Fibroblast of skin of scalp (primary cell): ENCODE data around the gene BCAS1.
"Not testable (repeated sequence)": the region's sequence is repeated elsewhere in the genome, so short reads cannot be mapped to it uniquely, and the experiment has no call there.

ENCODE experiments used
- DNase-seq: peaks from one replicate; pipeline ENCODE4 v3.0.0-alpha.2; 2013

BCAS1 gene

GRCh38 chr20:53982624-53983023 is 87.8 kb downstream of the BCAS1 start:
- DNase-seq, result no peak

DNA sequence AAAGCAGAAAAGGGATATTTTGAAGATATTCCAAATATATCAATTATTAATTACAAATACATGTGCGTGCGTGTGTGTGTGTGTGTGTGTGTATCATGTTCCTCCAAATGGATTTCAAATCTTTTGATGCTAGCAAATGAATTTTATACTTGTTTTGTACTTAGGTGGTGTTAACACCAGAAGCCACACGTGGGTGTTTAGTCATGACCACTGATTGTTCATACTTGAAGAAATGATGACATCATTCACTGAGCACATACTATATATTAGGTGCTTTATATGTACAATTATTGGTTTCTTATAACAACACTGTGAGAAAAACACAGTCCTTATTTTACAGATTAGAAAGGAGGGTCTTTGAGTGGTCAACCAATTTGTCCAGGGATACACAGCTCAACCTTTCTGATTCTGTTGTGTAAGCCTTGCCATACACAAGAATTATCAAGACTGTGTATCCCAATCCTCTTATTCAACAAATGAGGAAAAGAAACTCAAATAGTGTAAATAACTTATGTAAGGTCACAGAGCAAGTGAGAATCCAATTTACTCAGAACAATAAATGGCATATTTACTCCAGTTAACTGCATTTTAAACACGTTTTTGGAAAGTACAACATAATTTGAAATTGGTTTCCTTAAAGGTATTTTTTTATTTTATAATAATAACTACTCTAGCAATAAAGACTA is 88.5 kb downstream of the BCAS1 start:
- DNase-seq, result no peak

DNA sequence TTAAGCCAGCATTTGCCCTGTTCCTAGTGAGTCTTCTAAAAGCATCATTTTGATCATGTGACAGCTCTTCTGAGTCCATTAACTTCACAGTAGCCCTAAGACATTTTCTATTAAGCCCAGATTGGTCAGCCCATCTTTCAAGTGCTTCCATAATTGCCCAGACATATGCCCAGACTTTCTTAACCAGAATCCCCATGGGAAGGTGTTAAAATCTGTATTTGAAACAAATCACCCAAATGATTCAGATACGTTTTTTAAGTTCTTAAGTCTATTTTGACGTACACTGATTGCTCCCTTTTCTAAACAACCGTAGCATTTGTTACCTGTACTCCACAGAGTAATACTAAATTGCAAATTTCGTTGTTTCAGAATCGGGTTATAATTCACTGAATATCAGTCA is 89.3 kb downstream of the BCAS1 start:
- DNase-seq, result no peak

DNA sequence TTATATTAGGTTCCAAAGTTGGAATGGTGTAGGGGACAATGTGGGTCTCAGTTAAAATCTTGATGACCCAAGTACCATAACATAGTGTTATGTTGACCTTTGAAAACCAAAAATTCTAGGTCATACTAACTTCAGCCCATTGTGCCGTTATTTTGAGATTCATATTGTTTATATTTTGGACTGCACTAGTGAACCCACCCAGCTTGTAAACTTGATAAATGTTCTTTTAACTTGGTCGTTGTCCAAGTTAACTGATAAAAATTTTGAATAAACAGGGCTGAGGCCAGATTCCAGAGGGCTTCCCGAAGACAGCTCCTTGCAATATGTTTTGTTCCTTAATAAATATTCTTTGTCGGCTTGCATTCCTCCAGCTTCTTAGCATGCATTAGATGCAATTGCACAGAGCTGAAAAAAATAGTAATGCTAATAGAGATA is 90.3 kb downstream of the BCAS1 start:
- no peak for DNase-seq

DNA sequence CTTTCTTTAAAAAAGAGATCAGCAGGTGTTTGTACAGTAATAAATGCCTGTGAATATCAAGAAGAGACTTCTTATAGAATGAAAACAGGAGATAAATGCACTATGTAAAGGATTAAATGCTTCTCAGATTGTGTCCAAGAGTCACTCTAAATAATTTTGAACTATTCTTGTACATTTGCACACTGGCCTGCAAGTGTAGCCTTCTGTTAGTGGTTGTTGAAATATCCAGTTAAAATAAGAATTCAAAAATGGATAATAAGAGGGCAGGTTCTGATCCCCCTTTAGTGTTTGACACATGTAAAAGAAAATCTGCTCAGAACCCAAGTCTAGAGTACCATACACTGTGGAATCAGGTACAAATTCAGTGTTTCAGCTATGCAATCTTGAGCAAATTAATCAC is 91.9 kb downstream of the BCAS1 start:
- no peak for DNase-seq

- no peak for DNase-seq
Measured at GRCh38 chr20:53977391-53977790, 93.0 kb downstream of the BCAS1 start.

GRCh38 chr20:53975761-53976160 is 94.6 kb downstream of the BCAS1 start:
- DNase-seq, result no peak

- no peak for DNase-seq
Measured at GRCh38 chr20:53974785-53975555, 95.4 kb downstream of the BCAS1 start.

- not testable (repeated sequence) for DNase-seq
Measured at GRCh38 chr20:53973882-53974281, 96.5 kb downstream of the BCAS1 start.

DNA sequence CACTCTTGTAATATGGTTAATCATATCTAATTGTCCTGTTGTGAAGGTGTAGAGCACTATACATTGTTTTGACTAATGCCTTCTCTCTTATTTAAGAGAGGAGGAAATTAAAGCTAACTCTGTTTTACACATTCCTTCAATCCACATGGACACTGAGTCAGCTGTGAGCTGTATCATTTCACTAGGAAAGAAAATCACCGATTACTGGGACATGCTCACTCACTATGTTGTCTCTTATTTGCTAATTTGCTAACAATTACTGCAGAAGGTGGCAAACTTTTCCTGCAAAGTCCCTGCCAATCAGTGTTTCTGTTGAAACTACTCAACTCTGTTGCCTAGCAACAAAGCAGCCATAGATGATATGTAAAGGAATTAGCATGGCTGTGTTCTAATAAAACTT is 98.2 kb downstream of the BCAS1 start:
- DNase-seq, result no peak

DNA sequence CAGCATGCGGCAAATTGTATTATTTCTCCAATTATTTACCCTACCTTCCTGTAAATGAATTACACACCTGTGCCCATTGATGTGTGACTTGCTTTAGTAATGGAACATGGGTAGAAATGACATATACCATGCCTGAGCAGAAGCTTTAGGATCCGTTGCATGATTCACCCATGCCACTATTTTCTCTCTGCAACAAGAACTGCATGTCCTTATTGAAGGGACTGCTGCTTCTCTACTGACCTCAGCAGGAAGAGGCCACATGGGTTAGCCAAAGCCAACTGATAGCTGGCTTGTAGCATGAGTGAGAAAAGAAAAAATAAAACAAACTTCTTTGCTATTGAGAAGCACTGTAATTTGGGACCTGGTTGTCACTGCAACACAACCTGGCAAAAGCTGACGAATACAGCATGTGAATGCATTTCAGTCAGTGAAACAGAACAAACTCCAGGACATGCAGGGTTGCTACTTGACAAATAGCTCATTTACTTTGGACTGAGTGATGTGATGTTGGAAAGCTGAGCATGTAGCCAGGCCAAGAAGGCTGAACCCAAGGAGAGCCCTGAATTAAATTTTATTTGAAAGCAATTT is 99.2 kb downstream of the BCAS1 start:
- DNase-seq, result no peak

GRCh38 chr20:53970232-53970631 is 100.2 kb downstream of the BCAS1 start:
- DNase-seq, result no peak

DNA sequence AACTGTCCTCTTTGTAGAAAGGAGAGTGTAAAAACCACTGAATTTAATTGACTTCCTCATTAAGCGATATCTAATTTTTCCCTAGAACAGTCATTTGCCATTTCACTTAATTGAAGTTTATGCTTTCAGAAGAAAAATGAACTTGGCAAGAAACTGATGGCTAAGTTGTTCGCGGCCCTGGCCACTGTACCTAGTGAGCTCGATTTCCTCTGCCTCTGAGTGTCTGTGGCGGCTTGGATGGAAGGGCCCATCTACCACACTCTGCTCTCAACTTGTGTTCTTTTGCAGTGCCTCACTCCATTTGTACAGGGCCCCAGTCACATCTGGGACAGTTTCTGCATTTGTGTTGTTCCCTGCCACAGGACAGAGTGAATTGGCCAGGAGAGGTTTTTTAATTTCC is 102.9 kb downstream of the BCAS1 start:
- DNase-seq, result no peak

- DNase-seq, result no peak
Measured at GRCh38 chr20:53966774-53967398, 103.5 kb downstream of the BCAS1 start.

- DNase-seq, result no peak
Measured at GRCh38 chr20:53964501-53965253, 105.7 kb downstream of the BCAS1 start.

DNA sequence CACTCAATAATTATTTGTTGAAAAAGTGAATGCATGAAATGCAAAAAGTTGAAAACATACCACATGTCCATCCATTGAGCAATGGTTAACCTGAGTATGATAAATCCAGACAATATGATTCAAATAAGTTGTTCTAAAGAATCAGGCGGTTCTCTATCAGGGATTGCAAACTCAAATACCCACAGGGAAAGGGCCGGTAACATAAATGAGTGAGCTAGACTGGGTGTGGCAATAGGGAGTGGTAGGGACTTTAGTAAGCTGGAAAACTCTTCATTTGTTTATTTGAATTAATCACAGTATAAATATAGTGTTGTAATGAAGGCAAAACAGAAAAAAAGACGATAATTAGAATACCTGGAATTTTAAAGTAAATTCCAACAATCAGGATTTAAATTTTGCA is 106.3 kb downstream of the BCAS1 start:
- DNase-seq, result no peak

- no peak for DNase-seq
Measured at GRCh38 chr20:53963635-53964034, 106.8 kb downstream of the BCAS1 start.

GRCh38 chr20:53962388-53962787 is 108.0 kb downstream of the BCAS1 start:
- DNase-seq, result no peak

DNA sequence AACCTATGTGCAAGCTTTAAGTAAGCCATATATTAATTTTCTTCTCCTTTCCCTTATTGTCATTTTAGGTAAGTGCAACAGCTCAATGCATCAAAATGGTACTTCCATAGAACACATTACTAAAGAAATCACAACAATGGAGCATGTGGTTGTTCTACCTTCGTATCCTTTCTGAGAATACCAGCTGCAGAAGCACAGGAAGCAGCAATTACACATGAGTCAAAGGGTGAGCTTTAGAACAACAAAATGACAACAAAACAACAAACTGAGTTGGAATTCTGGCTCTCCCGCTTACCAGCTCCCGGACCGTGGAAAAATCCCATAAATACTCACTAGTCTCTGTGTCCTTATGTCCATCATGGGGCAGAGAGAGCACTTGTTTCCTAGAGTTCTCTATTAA is 108.9 kb downstream of the BCAS1 start:
- DNase-seq, result no peak

DNA sequence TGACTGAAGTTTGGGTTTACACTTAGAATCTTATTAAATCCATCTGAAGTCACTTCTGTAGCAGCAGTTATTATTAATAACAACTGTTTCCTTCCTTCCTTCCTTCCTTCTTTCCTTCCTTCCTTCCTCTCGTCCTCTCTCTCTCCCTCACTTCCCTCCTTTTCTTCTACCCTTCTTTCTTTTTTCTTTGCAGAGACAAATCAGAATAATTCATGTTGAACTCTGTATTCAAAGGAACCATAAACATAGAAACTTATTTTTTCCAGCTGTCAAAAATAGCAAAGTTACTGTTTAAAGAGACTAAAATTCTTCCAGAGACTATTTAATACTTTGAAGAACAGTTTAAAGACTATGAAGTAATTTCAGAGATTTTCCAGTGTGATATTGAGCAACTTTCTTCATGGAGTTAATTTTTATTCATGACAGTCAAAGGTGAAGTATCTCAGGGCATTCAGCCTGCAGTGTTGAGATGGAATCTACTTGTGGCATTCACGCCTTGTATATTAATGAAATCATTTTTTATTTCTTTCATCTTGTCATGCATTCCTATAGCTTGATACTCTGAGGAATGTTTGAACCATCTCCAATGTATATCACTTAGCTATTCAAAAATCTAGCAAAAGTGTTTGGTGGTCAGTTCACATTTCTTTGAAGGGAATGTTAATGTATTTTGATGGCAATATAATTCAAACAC is 109.7 kb downstream of the BCAS1 start:
- peak; percentile 89 for DNase-seq

DNA sequence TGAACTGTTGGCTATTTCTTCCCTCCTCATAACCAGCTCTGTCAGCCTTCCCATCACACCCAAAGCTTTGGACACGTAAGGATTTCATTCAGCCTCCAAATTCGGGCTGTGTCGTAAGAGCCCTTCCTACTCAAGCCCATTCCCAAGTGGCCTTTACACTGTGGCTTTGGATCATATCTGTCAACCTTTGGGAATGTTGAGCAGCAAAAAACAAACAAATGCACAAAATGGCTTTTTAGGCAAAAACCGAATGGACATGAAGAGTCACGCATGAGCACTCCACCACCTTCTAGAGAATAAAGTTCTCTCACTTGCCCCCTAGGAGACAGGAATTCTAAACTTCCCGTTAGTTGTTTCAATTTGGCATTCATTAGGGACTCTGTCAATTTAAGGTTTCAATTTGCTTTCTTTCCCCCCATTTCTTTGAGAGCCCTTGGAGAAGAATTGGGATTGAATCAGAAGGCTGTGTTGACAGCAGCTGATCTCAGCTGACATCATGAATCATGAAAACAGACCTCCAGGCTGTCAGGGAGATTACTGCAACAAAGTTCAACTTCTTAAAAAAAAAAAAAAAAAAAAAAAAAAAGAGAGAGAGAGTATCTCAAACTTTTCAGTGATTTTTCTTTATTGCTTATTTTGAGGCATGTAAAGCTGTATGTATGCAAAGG is 110.3 kb downstream of the BCAS1 start:
- DNase-seq, result peak; percentile 99
